A549 treated with dexamethasone at 1 μM for 4 hours (cell line): ENCODE measurements around the gene CCT8. TPM values are rescaled to one million over a fixed set of nuclear protein-coding genes. Genes with fewer than 3 reads are reported as not detected.

Source experiments
- total RNA-seq: library from RNA; stranded (reverse); fragments of 200-300 nt; extraction: Qiagen RNA extraction; gene quantifications from 5 replicates; pipeline ENCODE4 v1.2.3, GENCODE V29; 2022

CCT8 gene
- 176 to 195 TPM (median 186 TPM) in 5 replicates for total RNA-seq

DNA sequence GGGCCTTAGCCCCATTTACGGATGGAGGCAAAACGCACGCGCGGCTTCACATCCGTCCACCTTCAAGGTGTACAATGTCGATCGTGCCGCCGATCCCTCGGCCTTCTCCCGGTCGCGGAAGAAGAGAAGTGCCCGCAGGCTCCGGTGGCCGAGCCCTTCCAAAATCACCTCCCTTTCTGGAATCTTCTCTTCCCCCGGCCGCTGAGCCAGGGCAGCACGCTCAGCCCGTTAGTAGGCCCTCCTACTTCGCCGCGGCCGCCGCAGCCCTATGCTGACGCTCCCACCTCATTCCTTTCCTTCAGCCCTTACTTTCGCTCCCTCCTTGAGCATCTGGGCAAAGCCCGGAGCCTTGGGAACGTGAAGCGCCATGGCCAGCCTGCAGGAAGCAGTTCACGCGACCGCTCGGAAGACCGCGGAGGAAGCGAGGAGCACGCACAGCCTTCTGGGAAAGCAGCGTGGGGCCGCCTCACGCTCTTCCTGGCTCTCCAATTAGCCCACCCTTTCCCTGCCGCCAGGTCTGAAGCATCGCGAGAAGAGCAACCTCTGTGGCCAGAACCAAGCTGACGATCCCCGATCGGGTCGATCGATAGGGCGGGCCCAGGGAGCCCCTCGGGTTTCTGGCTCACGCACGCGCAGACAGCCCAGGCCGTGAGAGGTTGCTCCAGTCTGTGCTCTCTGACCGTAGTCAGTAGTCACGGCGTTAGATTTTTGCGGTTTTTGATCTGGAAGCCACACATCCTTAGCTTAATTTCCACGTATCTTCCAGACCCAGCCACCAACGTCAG is at the start of gene CCT8:
TSS of gene CCT8 (minus strand) at position 427 of the 785 bp plus-strand sequence. CDS start at position 369, 58 bp downstream.

GRCh38 chr21:29024474-29025327 is 48.7 kb downstream of the CCT8 start, which contains the start of gene USP16:
USP16 (plus strand) TSS chr21:29024668; CDS start chr21:29027914, 3,246 bp downstream.

Other genes starting within 250 kb of the CCT8 start
- gene LTN1, start 80.8 kb downstream of the CCT8 start, total RNA-seq = 4.6 to 8.2 TPM (median 7.3 TPM) in 5 replicates
- 10.0 to 11.5 TPM (median 10.3 TPM) in 5 replicates for gene RWDD2B, start 54.3 kb downstream of the CCT8 start, total RNA-seq
- 21.8 to 25.0 TPM (median 24.0 TPM) in 5 replicates for gene USP16, start 49.0 kb downstream of the CCT8 start, total RNA-seq
- gene MAP3K7CL, start 57.0 kb upstream of the CCT8 start, total RNA-seq = 1.4 to 1.9 TPM (median 1.8 TPM) in 5 replicates
- gene BACH1, start 225.3 kb upstream of the CCT8 start, total RNA-seq = 4.3 to 7.7 TPM (median 5.4 TPM) in 5 replicates